T-helper 1 cell treated with Interleukin-12 subunit alpha and Interleukin-12 subunit beta and Interleukin-4 antibody, amounts not matched to agents 30 μg/mL and 1 μg/mL, for 36 hours (primary cell): ENCODE results near the gene CMBL.
"Not testable (repeated sequence)": the region's sequence is repeated elsewhere in the genome, so short reads cannot be mapped to it uniquely, and the experiment has no call there.

Experiments
- H3K27ac Mint-ChIP-seq: one replicate; pipeline ENCODE4 v1.8.0; 2021; ENCODE audit warnings: mild to moderate bottlenecking, mixed read lengths
- H3K27me3 Mint-ChIP-seq: one replicate; pipeline ENCODE4 v1.8.0; 2021; ENCODE audit warnings: low read depth, mixed read lengths
- H3K36me3 Mint-ChIP-seq: one replicate; pipeline ENCODE4 v1.8.0; 2021; ENCODE audit warnings: low read depth, mixed read lengths
- H3K4me1 Mint-ChIP-seq: one replicate; pipeline ENCODE4 v1.8.0; 2021; ENCODE audit warnings: low read depth, mixed read lengths
- H3K4me3 Mint-ChIP-seq: one replicate; pipeline ENCODE4 v1.8.0; 2021; ENCODE audit warnings: mild to moderate bottlenecking, moderate library complexity, mixed read lengths
- H3K9me3 Mint-ChIP-seq: one replicate; pipeline ENCODE4 v1.8.0; 2021; ENCODE audit warnings: mixed read lengths

Gene CMBL

DNA sequence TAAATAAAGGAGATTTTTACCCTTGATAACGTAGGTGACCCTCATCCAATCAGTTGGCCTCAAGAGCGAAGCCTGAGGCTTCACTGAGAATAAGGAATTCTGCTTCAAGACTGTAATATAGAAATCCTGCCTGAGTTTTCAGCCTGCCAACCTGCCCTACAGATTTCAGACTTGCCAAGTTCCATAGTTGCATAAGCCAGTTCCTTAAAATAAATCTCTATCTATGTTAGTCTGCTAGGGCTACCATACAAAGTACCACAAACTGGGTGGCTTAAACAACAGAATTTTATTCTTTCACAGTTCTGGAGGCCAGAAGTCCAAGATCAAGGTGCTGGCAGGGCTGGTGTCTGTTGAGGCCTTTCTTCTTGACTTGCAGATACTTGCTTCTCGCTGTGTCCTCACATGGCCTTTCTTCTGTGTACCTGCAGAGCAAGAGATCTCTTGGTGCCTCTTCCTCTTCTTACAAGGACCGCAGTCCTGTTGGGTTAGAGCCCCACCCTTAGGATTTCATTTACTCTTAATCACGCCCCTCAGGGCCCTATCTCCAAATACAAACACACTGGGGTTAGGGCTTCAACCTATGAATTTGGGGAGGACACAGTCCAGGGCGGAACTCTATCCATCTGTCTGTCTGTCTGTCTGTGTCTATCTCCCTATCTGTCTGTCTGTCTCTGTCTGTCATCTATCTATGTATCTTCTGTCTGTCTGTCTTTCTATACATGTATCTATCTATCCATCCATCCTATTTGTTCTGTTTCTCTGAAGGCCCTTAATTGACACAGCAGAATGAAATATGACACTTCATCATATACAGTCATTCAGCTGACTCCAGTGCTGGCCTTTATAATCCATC lies 17.0 kb upstream of the CMBL start:
- no peak overlapping the region for H3K27ac Mint-ChIP-seq
- no peaks in the 10 kb centered on the region for H3K9me3 Mint-ChIP-seq
- H3K27me3 Mint-ChIP-seq = peaks cover 3% of the 10 kb centered on the region

DNA sequence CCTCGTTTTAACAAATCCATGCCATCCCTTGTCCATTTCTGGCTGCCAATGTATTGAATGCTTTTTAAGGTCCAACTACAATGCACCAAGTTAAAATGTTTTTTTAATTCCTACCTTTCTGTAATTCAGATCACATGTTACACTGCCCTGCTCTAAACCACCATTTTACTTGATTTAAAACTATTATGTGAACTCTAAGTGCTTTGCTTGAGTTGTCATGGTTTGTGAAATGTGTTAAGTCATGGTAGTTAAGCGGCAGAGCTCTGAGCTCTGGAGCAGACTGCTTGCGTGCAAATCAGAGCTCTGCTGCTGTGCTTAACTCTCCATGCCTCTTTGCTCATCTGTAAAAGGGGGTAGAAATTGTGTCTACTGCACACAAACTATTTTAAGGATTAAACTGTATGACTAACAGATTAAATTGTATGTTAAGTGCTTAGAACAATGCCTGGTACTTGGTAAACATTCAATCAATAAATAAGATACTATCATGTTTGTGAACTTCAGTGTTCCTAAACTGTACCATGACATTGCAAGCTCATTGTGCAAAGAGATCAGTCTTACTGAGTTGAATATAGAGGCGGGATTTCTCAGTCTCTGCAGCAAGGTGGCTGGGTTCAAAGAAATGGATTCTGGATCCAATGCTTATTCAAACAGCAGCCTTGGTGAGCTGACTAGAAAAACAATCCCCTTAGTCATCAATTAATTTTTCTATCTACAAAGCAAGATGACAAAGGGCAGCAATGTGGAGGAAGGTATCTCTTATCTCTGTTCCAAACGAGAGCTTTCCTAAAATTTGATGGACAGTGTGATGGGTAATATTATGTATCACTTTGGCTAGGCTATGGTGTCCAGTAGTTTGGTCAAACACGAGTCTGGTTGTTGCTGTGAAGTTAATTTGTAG lies 16.1 kb upstream of the CMBL start:
- H3K4me3 Mint-ChIP-seq = no peak overlapping the region
- no peaks in the 10 kb centered on the region for H3K4me1 Mint-ChIP-seq
- H3K36me3 Mint-ChIP-seq = no peaks in the 10 kb centered on the region

More for the DNA sequence above, 17.0 kb upstream of the CMBL start:
- Mint-ChIP-seq H3K36me3 (no peaks in the 10 kb centered on the region), H3K4me1 (no peaks in the 10 kb centered on the region), H3K4me3 (no peak overlapping the region)

DNA sequence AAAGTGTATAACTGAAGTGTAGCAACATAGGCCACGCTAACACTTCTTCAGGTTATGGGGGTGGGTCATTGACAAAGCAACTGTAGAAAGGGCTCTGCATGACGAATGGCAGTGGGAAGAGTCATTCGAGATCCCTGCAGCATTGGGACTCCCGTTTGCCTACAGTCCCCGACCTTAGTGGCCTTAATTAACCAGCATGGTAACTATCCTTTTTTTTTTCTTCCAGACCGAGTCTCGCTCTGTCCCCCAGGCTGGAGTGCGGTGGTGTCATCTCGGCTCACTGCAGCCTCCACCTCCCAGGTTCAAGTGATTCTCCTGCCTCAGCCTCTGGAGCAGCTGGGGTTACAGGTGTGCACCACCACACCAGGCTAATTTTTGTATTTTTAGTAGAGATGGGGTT lies 14.2 kb upstream of the CMBL start:
- no peaks in the 10 kb centered on the region for H3K36me3 Mint-ChIP-seq
- H3K27me3 Mint-ChIP-seq = no peaks in the 10 kb centered on the region
- H3K9me3 Mint-ChIP-seq = no peaks in the 10 kb centered on the region
- no peak overlapping the region for H3K4me3 Mint-ChIP-seq
- peaks cover 2% of the 10 kb centered on the region for H3K4me1 Mint-ChIP-seq
- no peak overlapping the region for H3K27ac Mint-ChIP-seq

More for the DNA sequence above, 16.1 kb upstream of the CMBL start:
- Mint-ChIP-seq H3K9me3 (no peaks in the 10 kb centered on the region), H3K27ac (no peak overlapping the region), H3K27me3 (no peaks in the 10 kb centered on the region)

DNA sequence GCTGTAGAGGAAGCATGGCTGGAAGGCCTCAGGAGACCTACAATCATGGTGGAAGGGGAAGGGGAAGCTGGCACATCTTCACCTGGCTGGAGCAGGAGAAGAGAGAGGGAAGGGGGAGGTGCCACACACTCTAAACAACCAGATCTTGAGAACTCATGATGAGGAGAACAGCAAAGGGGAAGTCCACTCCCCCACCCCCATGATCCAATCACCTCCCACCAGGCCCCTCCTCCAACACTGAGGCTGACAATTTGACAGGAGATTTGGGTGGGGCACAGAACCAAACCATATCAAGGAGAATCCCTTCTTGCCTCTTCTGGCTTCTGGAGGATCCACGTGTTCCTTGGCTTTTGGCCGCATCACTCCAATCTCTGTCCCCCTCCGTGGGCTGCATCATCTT lies 13.1 kb upstream of the CMBL start:
- H3K4me1 Mint-ChIP-seq = peaks cover 2% of the 10 kb centered on the region
- no peaks in the 10 kb centered on the region for H3K36me3 Mint-ChIP-seq
- H3K4me3 Mint-ChIP-seq = no peak overlapping the region
- no peaks in the 10 kb centered on the region for H3K27me3 Mint-ChIP-seq
- H3K9me3 Mint-ChIP-seq = no peaks in the 10 kb centered on the region
- H3K27ac Mint-ChIP-seq = no peak overlapping the region

DNA sequence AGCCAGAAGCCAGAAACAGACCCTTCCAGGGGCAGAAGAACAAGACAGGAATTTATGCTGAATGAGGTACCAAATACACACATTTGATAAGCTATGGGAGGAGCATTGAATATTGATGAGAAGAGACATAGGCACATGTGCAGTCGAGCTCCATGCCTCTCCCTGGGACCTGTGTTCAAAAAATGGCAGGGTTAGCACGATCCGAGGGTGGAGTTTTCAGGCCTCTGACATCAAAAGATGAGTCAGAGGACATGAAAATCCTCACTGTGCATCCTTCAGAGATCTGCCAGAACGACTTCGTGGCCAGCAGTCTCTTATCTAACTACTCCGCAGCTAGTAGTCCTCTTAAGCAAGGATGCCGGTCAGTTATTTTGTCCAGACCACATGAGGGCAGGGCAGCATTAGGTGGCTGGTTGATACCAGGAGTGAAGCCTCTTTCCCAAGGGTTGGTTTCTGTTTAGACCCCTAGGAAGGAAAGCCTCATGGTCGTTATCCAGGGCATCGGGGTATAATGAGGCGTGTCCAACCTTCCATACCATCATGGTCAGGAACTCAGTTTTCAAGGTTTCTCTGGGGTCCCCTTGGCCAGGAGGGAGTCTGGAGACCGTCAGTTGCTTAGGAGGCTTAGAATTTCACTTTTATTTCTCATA lies 11.6 kb upstream of the CMBL start:
- H3K4me1 Mint-ChIP-seq = peaks cover 2% of the 10 kb centered on the region
- H3K9me3 Mint-ChIP-seq = no peaks in the 10 kb centered on the region
- no peaks in the 10 kb centered on the region for H3K36me3 Mint-ChIP-seq
- no peaks in the 10 kb centered on the region for H3K27me3 Mint-ChIP-seq
- H3K4me3 Mint-ChIP-seq = no peak overlapping the region
- H3K27ac Mint-ChIP-seq = no peak overlapping the region

DNA sequence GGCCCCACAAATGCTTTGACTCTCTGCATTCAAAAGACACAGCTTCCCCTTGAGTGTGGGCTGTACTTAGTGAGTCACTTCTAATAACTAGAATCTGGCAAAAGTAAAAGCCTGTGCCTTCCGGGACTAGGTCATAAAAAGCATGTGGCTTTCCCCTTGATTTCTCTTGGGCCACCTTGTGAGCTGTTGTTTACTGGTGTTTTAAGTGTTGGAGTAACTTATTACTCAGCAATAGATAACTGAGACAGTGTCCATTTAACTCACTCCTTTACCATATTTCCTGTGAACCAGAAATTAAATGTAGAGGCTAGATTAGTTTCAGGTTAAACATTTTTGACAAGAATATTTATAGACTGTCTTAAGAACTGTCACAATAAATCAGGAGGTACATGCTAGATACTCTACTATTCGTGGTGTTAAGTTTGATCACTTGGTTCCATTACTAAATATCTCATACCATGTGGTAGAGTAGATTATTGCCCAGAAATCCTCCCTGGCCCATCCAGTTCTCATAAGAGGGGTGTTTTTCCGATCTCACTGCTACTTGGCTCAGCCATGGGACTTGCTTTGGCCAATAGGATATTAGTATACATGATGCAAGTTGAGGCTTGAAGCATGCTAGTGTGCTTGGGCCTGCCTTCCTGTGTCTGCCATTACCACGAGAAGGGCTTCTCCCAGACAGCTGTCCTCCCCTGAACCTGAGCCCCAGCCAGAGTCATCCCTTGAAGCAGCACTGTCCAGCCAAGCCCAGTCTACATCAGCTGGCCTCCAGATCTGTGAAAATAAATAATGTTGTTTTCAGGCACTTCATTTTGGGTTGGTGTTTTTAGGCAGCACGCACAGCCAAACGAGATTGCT lies 10.4 kb upstream of the CMBL start:
- Mint-ChIP-seq H3K27ac (no peak overlapping the region), H3K27me3 (peaks cover 4% of the 10 kb centered on the region), H3K4me3 (no peak overlapping the region), H3K36me3 (no peaks in the 10 kb centered on the region), H3K9me3 (no peaks in the 10 kb centered on the region), H3K4me1 (peaks cover 2% of the 10 kb centered on the region)

DNA sequence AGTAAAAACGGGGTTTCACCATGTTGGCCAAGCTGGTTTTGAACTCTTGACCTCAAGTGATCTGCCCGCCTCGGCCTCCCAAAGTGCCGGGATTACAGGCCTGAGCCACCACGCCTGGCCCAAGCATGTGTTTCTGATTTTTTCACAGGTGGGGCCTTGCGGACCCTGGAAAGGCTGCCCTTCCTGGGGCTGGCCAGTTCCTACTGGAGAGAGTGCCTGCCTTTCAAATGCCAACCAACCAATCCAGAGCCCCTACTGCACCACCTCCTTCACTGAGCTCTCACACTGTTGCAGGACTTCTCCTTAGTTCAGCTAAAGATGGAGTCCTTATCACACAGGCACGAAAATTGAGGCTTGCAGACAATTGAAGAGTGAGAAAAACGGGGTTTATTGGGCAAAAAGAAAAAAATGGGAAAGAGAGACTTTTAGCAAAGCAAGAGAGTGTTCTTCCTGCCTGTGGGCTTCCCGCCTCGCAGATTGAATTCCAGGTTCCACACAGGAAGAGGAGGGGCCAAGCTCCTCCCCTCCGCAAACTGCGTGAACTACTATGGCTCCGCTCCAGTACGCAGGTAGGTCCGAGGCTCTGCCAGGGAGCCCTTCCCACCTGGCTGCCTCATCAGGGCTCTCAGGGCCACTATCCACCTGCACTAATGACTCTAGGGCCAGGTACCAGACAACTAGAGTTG lies 8.3 kb upstream of the CMBL start:
- Mint-ChIP-seq H3K27ac (no peak overlapping the region), H3K9me3 (no peaks in the 10 kb centered on the region), H3K27me3 (peaks cover 6% of the 10 kb centered on the region)

DNA sequence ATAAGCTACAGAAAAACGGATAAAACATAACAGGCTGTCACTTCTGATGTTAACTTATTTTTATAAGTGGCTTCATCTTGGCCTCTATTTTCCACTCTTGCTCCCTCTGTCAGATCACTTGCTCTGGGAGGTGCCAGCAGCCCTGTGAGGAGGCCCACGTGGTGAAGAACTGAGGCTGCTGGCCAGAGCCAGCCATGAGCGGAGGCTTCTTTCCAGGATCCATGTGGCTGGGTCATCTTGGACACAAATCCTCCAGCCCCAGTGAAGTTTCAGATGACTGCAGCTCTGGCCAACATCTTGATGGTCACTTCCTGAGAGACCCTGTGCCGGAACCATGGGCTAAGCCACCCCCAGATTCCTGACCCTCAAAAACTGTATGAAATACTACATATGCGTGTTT lies 7.5 kb upstream of the CMBL start:
- Mint-ChIP-seq H3K27me3 (peaks cover 8% of the 10 kb centered on the region), H3K9me3 (no peaks in the 10 kb centered on the region), H3K36me3 (no peaks in the 10 kb centered on the region), H3K4me1 (peaks cover 6% of the 10 kb centered on the region), H3K27ac (no peak overlapping the region), H3K4me3 (no peak overlapping the region)

More for the DNA sequence above, 8.3 kb upstream of the CMBL start:
- Mint-ChIP-seq H3K4me3 (no peak overlapping the region), H3K36me3 (no peaks in the 10 kb centered on the region), H3K4me1 (peaks cover 3% of the 10 kb centered on the region)

DNA sequence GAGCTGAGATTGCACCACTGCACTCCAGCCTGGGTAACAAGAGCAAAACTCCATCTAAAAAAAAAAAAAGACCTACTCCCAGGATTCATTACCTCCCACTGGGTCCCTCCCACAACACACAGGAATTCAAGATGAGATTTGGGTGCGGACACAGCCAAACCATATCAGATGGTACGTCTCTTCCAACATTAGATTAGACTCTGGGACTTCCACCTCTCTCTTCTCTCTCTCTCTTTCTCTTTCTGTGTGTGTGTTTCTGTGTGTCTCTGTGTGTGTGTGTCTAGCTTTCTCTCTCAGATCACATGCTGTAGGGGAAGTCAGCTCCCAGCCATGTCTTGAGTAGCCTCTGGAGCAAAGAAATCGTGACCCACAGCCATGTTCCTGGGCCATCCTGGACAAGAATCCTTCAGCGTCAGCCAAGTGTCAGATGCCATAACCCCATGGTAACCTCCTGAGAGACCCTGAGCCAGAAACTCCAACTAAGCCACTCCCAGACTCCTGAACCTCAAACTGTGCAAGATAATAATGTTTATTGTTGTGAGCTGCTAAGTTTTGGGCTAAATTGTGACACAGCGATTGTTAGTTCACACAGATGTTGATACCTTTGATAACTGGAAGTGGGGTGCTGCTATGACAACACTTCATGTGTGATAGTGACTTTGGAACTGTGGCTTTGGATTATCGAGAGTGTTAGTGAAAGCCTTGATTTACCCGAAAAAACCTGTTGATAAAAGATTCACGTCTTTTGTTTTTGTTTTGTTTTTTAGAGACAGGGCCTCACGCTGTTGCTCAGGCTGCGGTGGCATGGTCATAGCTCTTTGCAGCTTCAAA lies 4.1 kb upstream of the CMBL start:
- peaks cover 8% of the 10 kb centered on the region for H3K4me1 Mint-ChIP-seq
- H3K36me3 Mint-ChIP-seq = no peaks in the 10 kb centered on the region
- H3K4me3 Mint-ChIP-seq = no peak overlapping the region
- no peak overlapping the region for H3K27ac Mint-ChIP-seq
- no peaks in the 10 kb centered on the region for H3K9me3 Mint-ChIP-seq
- H3K27me3 Mint-ChIP-seq = peaks cover 31% of the 10 kb centered on the region

DNA sequence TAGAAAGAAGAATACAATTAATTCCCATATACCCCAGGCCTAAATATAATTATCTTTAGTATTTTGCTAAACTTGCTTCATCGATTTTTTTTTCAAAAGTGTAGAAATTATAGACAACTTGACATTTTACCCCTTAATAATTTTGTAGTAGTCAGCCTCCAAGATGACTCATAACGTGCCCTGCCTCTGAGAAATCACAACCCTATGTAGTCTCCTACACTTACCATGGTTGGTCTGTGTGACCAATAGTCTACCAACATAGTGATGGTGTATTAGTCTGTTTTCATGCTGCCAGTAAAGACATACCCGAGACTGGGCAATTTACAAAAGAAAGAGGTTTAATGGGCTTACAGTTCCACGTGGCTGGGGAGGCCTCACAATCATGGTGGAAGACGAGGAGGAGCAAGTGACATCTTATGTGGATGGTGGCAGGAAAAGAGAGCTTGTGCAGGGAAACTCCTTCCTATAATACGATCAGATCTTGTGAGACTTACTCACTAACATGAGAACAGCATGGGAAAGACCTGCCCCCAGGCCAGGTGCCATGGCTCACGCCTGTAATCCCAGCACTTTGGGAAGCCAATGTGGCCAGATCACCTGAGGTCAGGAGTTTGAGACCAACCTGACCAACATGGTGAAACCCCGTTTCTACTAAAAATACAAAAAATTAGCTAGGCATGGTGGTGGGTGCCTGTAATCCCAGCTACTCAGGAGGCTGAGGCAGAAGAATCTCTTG lies 3.3 kb upstream of the CMBL start:
- H3K36me3 Mint-ChIP-seq, H3K9me3 Mint-ChIP-seq, H3K4me1 Mint-ChIP-seq, H3K4me3 Mint-ChIP-seq, H3K27ac Mint-ChIP-seq: not testable (repeated sequence)
- peaks cover 39% of the 10 kb centered on the region for H3K27me3 Mint-ChIP-seq

DNA sequence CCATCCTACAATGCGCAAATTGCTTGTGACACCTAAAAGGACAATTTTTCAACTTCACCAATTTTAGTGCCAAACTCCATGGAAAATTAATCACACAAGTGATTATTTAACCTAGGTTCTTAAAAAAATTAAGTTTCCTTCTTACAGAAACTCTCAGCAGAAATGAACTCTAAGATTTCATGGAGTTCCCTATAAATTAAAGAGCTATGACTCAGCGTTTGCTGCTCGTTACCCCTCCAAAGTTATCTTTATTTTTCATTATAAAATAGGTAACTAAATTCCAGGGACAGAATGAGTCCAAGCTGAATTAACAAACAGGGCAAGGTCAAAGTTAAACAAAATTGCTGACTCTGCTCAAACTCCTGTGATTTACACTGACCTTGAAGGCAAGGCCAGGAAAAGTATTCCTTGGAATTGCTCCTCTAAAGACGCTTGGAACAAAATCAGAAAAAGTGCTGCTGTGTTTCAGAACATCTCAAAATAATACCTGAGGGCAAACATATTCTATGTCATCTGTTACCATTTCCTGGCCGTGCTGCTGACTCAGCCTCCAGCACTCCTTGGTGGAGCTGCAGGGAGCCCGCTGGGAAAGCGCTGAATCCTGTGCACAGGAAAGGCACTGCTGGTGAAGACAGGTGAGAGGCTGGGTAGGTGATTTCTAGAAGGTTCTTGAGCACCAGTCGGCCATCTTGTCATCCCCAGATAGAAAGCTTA lies 2.5 kb upstream of the CMBL start:
- Mint-ChIP-seq H3K27me3 (peaks cover 44% of the 10 kb centered on the region), H3K27ac (no peak overlapping the region), H3K4me3 (no peak overlapping the region), H3K4me1 (peaks cover 8% of the 10 kb centered on the region), H3K9me3 (no peaks in the 10 kb centered on the region), H3K36me3 (no peaks in the 10 kb centered on the region)

DNA sequence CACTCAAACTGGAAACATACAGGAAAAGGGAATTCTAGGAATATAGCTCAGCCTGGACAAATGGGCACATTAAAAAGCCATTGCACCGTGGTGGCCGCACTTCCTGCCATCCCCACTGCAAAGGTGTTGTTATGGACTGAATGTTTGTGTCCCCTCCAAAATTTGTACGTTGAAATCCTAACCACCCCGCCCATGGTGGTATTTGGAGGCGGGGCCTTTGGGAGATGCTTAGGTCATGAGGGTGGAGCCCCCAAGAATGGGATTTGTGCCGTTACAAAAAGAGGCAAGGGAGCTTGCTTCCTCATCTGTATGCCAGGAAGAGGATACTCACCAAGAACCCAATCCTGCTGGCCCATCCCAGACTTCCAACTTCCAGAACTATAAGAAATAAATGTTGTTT lies 1.1 kb upstream of the CMBL start:
- Mint-ChIP-seq H3K4me1 (peaks cover 8% of the 10 kb centered on the region), H3K27me3 (peaks cover 53% of the 10 kb centered on the region), H3K27ac (no peak overlapping the region), H3K9me3 (no peaks in the 10 kb centered on the region), H3K36me3 (no peaks in the 10 kb centered on the region), H3K4me3 (peak overlapping the region; percentile 17)
